ENCODE measurements around the gene TRAPPC6A.

TRAPPC6A gene

GRCh38 chr19:45182758-45183157 lies 4.7 kb upstream of the TRAPPC6A start:
- Histone ChIP-seq H3K4me2 (ENCODE audit: low read length) (no peak overlapping the region), H3K4me1 (ENCODE audit: control insufficient read depth, low read length) (peaks cover 21% of the 10 kb centered on the region), H3K36me3 (ENCODE audit: control insufficient read depth, low read length) (peaks cover 17% of the 10 kb centered on the region), H3K79me2 (ENCODE audit: control insufficient read depth, low read length) (peaks cover 34% of the 10 kb centered on the region), H4K20me1 (ENCODE audit: control insufficient read depth, insufficient read depth, low read depth, low read length) (no peaks in the 10 kb centered on the region; the same call in 1 of the 2 replicates), H3K27ac (ENCODE audit: low read depth, low read length) (no peak overlapping the region), H3K9me2 (replicated peaks; ENCODE audit: control insufficient read depth, low read length) (no peaks in the 10 kb centered on the region), H3K9me3 (ENCODE audit: control insufficient read depth, insufficient read depth, low read length) (no peaks in the 10 kb centered on the region), H3K4me3 (ENCODE audit: low read length) (no peak overlapping the region), H3K27me3 (ENCODE audit: control insufficient read depth, low read length) (no peaks in the 10 kb centered on the region), H3F3A (ENCODE audit: control insufficient read depth, insufficient read depth) (no peaks in the 10 kb centered on the region)
- TF ChIP-seq EZH2phosphoT487 (IDR thresholded peaks at IDR 0.05; ENCODE audit: borderline replicate concordance, low read length) (no peak), CTCF (IDR thresholded peaks at IDR 0.05; ENCODE audit: low read depth, low read length, poor library complexity, severe bottlenecking) (no peak)

- Histone ChIP-seq H3K27ac (ENCODE audit: low read depth, low read length) (no peak overlapping the region), H3K4me1 (ENCODE audit: control insufficient read depth, low read length) (peaks cover 25% of the 10 kb centered on the region), H3K4me2 (ENCODE audit: low read length) (peak overlapping the region; percentile 96; the same call in 1 of the 2 replicates), H3K36me3 (ENCODE audit: control insufficient read depth, low read length) (peaks cover 17% of the 10 kb centered on the region), H3K79me2 (ENCODE audit: control insufficient read depth, low read length) (peaks cover 48% of the 10 kb centered on the region), H3F3A (ENCODE audit: control insufficient read depth, insufficient read depth) (no peaks in the 10 kb centered on the region), H4K20me1 (ENCODE audit: control insufficient read depth, insufficient read depth, low read depth, low read length) (no peaks in the 10 kb centered on the region; the same call in 1 of the 2 replicates), H3K27me3 (ENCODE audit: control insufficient read depth, low read length) (no peaks in the 10 kb centered on the region), H3K4me3 (ENCODE audit: low read length) (no peak overlapping the region), H3K9me3 (ENCODE audit: control insufficient read depth, insufficient read depth, low read length) (no peaks in the 10 kb centered on the region), H3K9me2 (replicated peaks; ENCODE audit: control insufficient read depth, low read length) (no peaks in the 10 kb centered on the region)
- no peak for TF ChIP-seq CTCF (IDR thresholded peaks at IDR 0.05; ENCODE audit: low read depth, low read length, poor library complexity, severe bottlenecking)
- no peak for TF ChIP-seq EZH2phosphoT487 (IDR thresholded peaks at IDR 0.05; ENCODE audit: borderline replicate concordance, low read length)
These were observed 2.9 kb upstream of the TRAPPC6A start for GRCh38 chr19:45180936-45181335.

GRCh38 chr19:45179892-45180370 lies 1.9 kb upstream of the TRAPPC6A start:
- H3K27me3 ChIP-seq (ENCODE audit: control insufficient read depth, low read length), result no peaks in the 10 kb centered on the region
- H3K79me2 ChIP-seq (ENCODE audit: control insufficient read depth, low read length), result peaks cover 52% of the 10 kb centered on the region
- no peaks in the 10 kb centered on the region for H3F3A ChIP-seq (ENCODE audit: control insufficient read depth, insufficient read depth)
- no peaks in the 10 kb centered on the region for H3K9me3 ChIP-seq (ENCODE audit: control insufficient read depth, insufficient read depth, low read length)
- H3K27ac ChIP-seq (ENCODE audit: low read depth, low read length), result no peak overlapping the region
- H3K4me1 ChIP-seq (ENCODE audit: control insufficient read depth, low read length), result peaks cover 25% of the 10 kb centered on the region
- peaks cover 17% of the 10 kb centered on the region for H3K36me3 ChIP-seq (ENCODE audit: control insufficient read depth, low read length)
- H4K20me1 ChIP-seq (ENCODE audit: control insufficient read depth, insufficient read depth, low read depth, low read length), result no peaks in the 10 kb centered on the region; the same call in 1 of the 2 replicates
- H3K4me2 ChIP-seq (ENCODE audit: low read length), result peak overlapping the region; percentile 96
- TF ChIP-seq CTCF (IDR thresholded peaks at IDR 0.05; ENCODE audit: low read depth, low read length, poor library complexity, severe bottlenecking) (no peak), EZH2phosphoT487 (IDR thresholded peaks at IDR 0.05; ENCODE audit: borderline replicate concordance, low read length) (no peak)
- no peaks in the 10 kb centered on the region for H3K9me2 ChIP-seq (replicated peaks; ENCODE audit: control insufficient read depth, low read length)
- peak overlapping the region; percentile 100 for H3K4me3 ChIP-seq (ENCODE audit: low read length)
